Effector memory CD4-positive, alpha-beta T cell (primary cell): ENCODE results near the gene PRRX2.
"Not testable (repeated sequence)": the region's sequence is repeated elsewhere in the genome, so short reads cannot be mapped to it uniquely, and the experiment has no call there.

Experiments
- DNase-seq, 3 donors: peaks; one replicate each; pipeline ENCODE4 v3.0.0-alpha.2; 2020
- H3K27ac ChIP-seq: 2 replicates; pipeline ENCODE4 v1.7.0; 2013; ENCODE audit warnings: mild to moderate bottlenecking, low read length, moderate library complexity; ENCODE audit not compliant: insufficient read depth, poor library complexity, severe bottlenecking
- H3K27me3 ChIP-seq: replicated peaks from 2 replicates; pipeline ENCODE4 v1.7.0; 2013; ENCODE audit warnings: mild to moderate bottlenecking, low read length; ENCODE audit not compliant: insufficient read depth, control insufficient read depth, poor library complexity, severe bottlenecking
- H3K36me3 ChIP-seq: 2 replicates; pipeline ENCODE4 v1.7.0; 2013; ENCODE audit warnings: mild to moderate bottlenecking, low read length, moderate library complexity; ENCODE audit not compliant: control insufficient read depth, insufficient read depth
- H3K4me1 ChIP-seq: 2 replicates; pipeline ENCODE4 v1.7.0; 2013; ENCODE audit warnings: low read length, mild to moderate bottlenecking; ENCODE audit not compliant: control insufficient read depth, insufficient read depth, poor library complexity, severe bottlenecking
- H3K4me3 ChIP-seq: 2 replicates; pipeline ENCODE4 v1.7.0; 2013; ENCODE audit warnings: low read length, low read depth, mild to moderate bottlenecking; ENCODE audit not compliant: insufficient read depth, poor library complexity, severe bottlenecking
- H3K9me3 ChIP-seq: 2 replicates; pipeline ENCODE4 v1.7.0; 2013; ENCODE audit warnings: mild to moderate bottlenecking, low read length, moderate library complexity; ENCODE audit not compliant: control insufficient read depth

PRRX2 gene

GRCh38 chr9:129761293-129761900 lies 96.0 kb downstream of the PRRX2 start:
- Histone ChIP-seq H3K36me3 (no peaks in the 10 kb centered on the region), H3K27ac (no peak overlapping the region), H3K4me3 (no peak overlapping the region), H3K9me3 (no peaks in the 10 kb centered on the region), H3K4me1 (no peaks in the 10 kb centered on the region), H3K27me3 (no peaks in the 10 kb centered on the region)
- no peak for DNase-seq

GRCh38 chr9:129761901-129762369 lies 96.5 kb downstream of the PRRX2 start:
- Histone ChIP-seq H3K9me3 (no peaks in the 10 kb centered on the region), H3K27ac (no peak overlapping the region), H3K4me3 (no peak overlapping the region), H3K4me1 (no peaks in the 10 kb centered on the region), H3K27me3 (no peaks in the 10 kb centered on the region), H3K36me3 (no peaks in the 10 kb centered on the region)
- no peak for DNase-seq

- H3K27me3 ChIP-seq, H3K4me1 ChIP-seq, DNase-seq, H3K27ac ChIP-seq, H3K4me3 ChIP-seq, H3K36me3 ChIP-seq, H3K9me3 ChIP-seq: not testable (repeated sequence)
Observed at GRCh38 chr9:129762370-129762984, 97.0 kb downstream of the PRRX2 start.

- Histone ChIP-seq H3K36me3 (no peaks in the 10 kb centered on the region), H3K4me3 (no peak overlapping the region), H3K9me3 (no peaks in the 10 kb centered on the region), H3K27me3 (no peaks in the 10 kb centered on the region), H3K27ac (no peak overlapping the region), H3K4me1 (no peaks in the 10 kb centered on the region)
- DNase-seq, result no peak
Observed at GRCh38 chr9:129762985-129763926, 97.8 kb downstream of the PRRX2 start.

GRCh38 chr9:129765764-129766317 lies 100.4 kb downstream of the PRRX2 start:
- H3K27me3 ChIP-seq, result no peaks in the 10 kb centered on the region
- no peak for DNase-seq
- H3K4me3 ChIP-seq, result no peak overlapping the region
- H3K9me3 ChIP-seq, result no peaks in the 10 kb centered on the region
- no peak overlapping the region for H3K27ac ChIP-seq
- H3K4me1 ChIP-seq, result no peaks in the 10 kb centered on the region
- no peaks in the 10 kb centered on the region for H3K36me3 ChIP-seq

GRCh38 chr9:129768486-129768885 lies 103.0 kb downstream of the PRRX2 start:
- Histone ChIP-seq H3K27me3 (no peaks in the 10 kb centered on the region), H3K4me1 (no peaks in the 10 kb centered on the region), H3K9me3 (no peaks in the 10 kb centered on the region), H3K36me3 (no peaks in the 10 kb centered on the region), H3K4me3 (no peak overlapping the region), H3K27ac (no peak overlapping the region)
- DNase-seq, result no peak

GRCh38 chr9:129769669-129770068 lies 104.2 kb downstream of the PRRX2 start:
- Histone ChIP-seq H3K36me3 (no peaks in the 10 kb centered on the region), H3K27ac (no peak overlapping the region), H3K9me3 (no peaks in the 10 kb centered on the region), H3K27me3 (no peaks in the 10 kb centered on the region), H3K4me1 (no peaks in the 10 kb centered on the region), H3K4me3 (no peak overlapping the region)
- no peak for DNase-seq

- no peaks in the 10 kb centered on the region for H3K9me3 ChIP-seq
- no peaks in the 10 kb centered on the region for H3K27me3 ChIP-seq
- no peak overlapping the region for H3K4me3 ChIP-seq
- DNase-seq, result no peak
- H3K4me1 ChIP-seq, result no peaks in the 10 kb centered on the region
- H3K27ac ChIP-seq, result no peak overlapping the region
- H3K36me3 ChIP-seq, result no peaks in the 10 kb centered on the region
Observed at GRCh38 chr9:129770741-129771140, 105.3 kb downstream of the PRRX2 start.
